Neuronal stem cell (in vitro differentiated cells): ENCODE results near the gene TTC28.

ENCODE experiments used
- DNase-seq: peaks from one replicate; pipeline ENCODE4 v3.0.0-alpha.2; 2013; ENCODE audit warnings: low spot score
- H2AFZ ChIP-seq: one replicate; pipeline ENCODE4 v1.6.1; 2013; ENCODE audit warnings: mild to moderate bottlenecking, low read length, inconsistent platforms
- H2AK5ac ChIP-seq: 2 replicates; pipeline ENCODE4 v1.6.1; 2013; ENCODE audit warnings: low read depth, mild to moderate bottlenecking, inconsistent platforms, low read length, moderate library complexity, mixed read lengths
- H2BK120ac ChIP-seq: 2 replicates; pipeline ENCODE4 v1.6.1; 2013; ENCODE audit warnings: low read depth, mild to moderate bottlenecking, inconsistent platforms, low read length, moderate library complexity, mixed read lengths
- H2BK12ac ChIP-seq: one replicate; pipeline ENCODE4 v1.6.1; 2013; ENCODE audit warnings: low read length, inconsistent platforms
- H2BK15ac ChIP-seq: 2 replicates; pipeline ENCODE4 v1.6.1; 2013; ENCODE audit warnings: mild to moderate bottlenecking, low read length, inconsistent platforms, mixed read lengths
- H2BK5ac ChIP-seq: one replicate; pipeline ENCODE4 v1.6.1; 2013; ENCODE audit warnings: inconsistent platforms, mild to moderate bottlenecking, low read length, moderate library complexity
- H3K14ac ChIP-seq: one replicate; pipeline ENCODE4 v1.6.1; 2013; ENCODE audit warnings: low read length, inconsistent platforms
- H3K18ac ChIP-seq: 2 replicates; pipeline ENCODE4 v1.6.1; 2013; ENCODE audit warnings: low read length, inconsistent platforms
- H3K23ac ChIP-seq: 2 replicates; pipeline ENCODE4 v1.6.1; 2013; ENCODE audit warnings: low read depth, mild to moderate bottlenecking, mixed read lengths, low read length, inconsistent platforms; ENCODE audit not compliant: poor library complexity
- H3K27ac ChIP-seq: replicated peaks from 3 replicates; pipeline ENCODE4 v1.5.1; 2013; ENCODE audit warnings: low read length, inconsistent platforms
- H3K27me3 ChIP-seq, 3 experiments: 2 replicates each; pipeline ENCODE4 v1.6.1; 2013; ENCODE audit warnings: low read length in 3 of 3, mild to moderate bottlenecking in 2 of 3, inconsistent platforms in 1 of 3, low read depth in 1 of 3, mixed read lengths in 1 of 3, moderate library complexity in 1 of 3; ENCODE audit not compliant: control insufficient read depth in 3 of 3, insufficient read depth in 3 of 3
- H3K36me3 ChIP-seq, 2 donors: replicated peaks in 1 of 2; 2 replicates each; pipeline ENCODE4 v1.6.1; 2013; ENCODE audit warnings: low read length in 2 of 2; ENCODE audit not compliant: control insufficient read depth in 2 of 2, insufficient read depth in 2 of 2
- H3K4ac ChIP-seq: 2 replicates; pipeline ENCODE4 v1.6.1; 2013; ENCODE audit warnings: inconsistent platforms, mild to moderate bottlenecking, low read length, moderate library complexity
- H3K4me1 ChIP-seq, 2 donors: 1 replicate in 1 of 2; 2 replicates in 1 of 2; pipeline ENCODE4 v1.6.1; 2013; ENCODE audit warnings: low read length in 2 of 2, low read depth in 1 of 2; ENCODE audit not compliant: control insufficient read depth in 2 of 2, insufficient read depth in 1 of 2
- H3K4me2 ChIP-seq: one replicate; pipeline ENCODE4 v1.6.1; 2013; ENCODE audit warnings: mild to moderate bottlenecking, low read length, inconsistent platforms; ENCODE audit not compliant: insufficient read depth, poor library complexity, severe bottlenecking
- H3K4me3 ChIP-seq, 2 donors: 2 replicates each; pipeline ENCODE4 v1.5.1; 2013; ENCODE audit warnings: low read length in 2 of 2, mild to moderate bottlenecking in 2 of 2, inconsistent platforms in 1 of 2, moderate library complexity in 1 of 2
- H3K79me1 ChIP-seq: one replicate; pipeline ENCODE4 v1.6.1; 2013; ENCODE audit warnings: low read depth, mild to moderate bottlenecking, inconsistent platforms, low read length, moderate library complexity
- H3K9ac ChIP-seq: one replicate; pipeline ENCODE4 v1.6.1; 2013; ENCODE audit warnings: mild to moderate bottlenecking, low read depth, low read length, inconsistent platforms; ENCODE audit not compliant: poor library complexity
- H3K9me3 ChIP-seq, 2 donors: replicated peaks in 1 of 2; 2 replicates each; pipeline versions ENCODE3 to v1.6.1; 2013; ENCODE audit warnings: low read length in 2 of 2, mild to moderate bottlenecking in 2 of 2, inconsistent platforms in 1 of 2, low read depth in 1 of 2, mixed read lengths in 1 of 2, moderate library complexity in 1 of 2; ENCODE audit not compliant: control insufficient read depth in 2 of 2, insufficient read depth in 1 of 2
- H4K8ac ChIP-seq: one replicate; pipeline ENCODE4 v1.6.1; 2013; ENCODE audit warnings: low read depth, mild to moderate bottlenecking, inconsistent platforms, low read length, moderate library complexity
- H4K91ac ChIP-seq: one replicate; pipeline ENCODE4 v1.6.1; 2013; ENCODE audit warnings: low read length, low read depth, mild to moderate bottlenecking, inconsistent platforms; ENCODE audit not compliant: poor library complexity
- WGBS, 2 donors: extraction: QIAGEN DNeasy Blood & Tissue Kit; methylation state at CpG; one replicate each; pipeline ENCODE4 v1.1.7; 2013; ENCODE audit warnings: missing lambda C conversion rate in 2 of 2, mixed read lengths in 1 of 2; ENCODE audit not compliant: insufficient read length in 2 of 2, insufficient replicate concordance in 1 of 2; ENCODE audit errors: extremely low coverage in 2 of 2; 5-methylcytosine and 5-hydroxymethylcytosine counted together

The TTC28 gene

GRCh38 chr22:28205926-28206325 lies 473.7 kb downstream of the TTC28 start:
- WGBS, 2 donors = no CpG with 5 or more reads among the region's 1 CpG
- Histone ChIP-seq H3K23ac (no peak overlapping the region), H3K27me3 (no peaks in the 10 kb centered on the region), H3K9me3 (peaks cover 0 to 1% of the 10 kb centered on the region in 2 donors), H4K8ac (no peak overlapping the region), H2AK5ac (no peak overlapping the region), H3K4ac (no peak overlapping the region), H2BK120ac (no peak overlapping the region), H3K14ac (no peak overlapping the region), H3K18ac (no peak overlapping the region), H3K79me1 (peaks cover 1% of the 10 kb centered on the region), H3K36me3 (no peaks in the 10 kb centered on the region), H4K91ac (no peak overlapping the region), H2BK5ac (no peak overlapping the region), H2BK15ac (no peak overlapping the region), H3K27ac (no peak overlapping the region), H3K4me1 (peaks cover 0 to 8% of the 10 kb centered on the region in 2 donors), H3K4me3 (no peak overlapping the region), H3K9ac (no peak overlapping the region), H3K4me2 (no peak overlapping the region), H2AFZ (no peak overlapping the region), H2BK12ac (no peak overlapping the region)
- DNase-seq = no peak

GRCh38 chr22:28204382-28204781 lies 475.3 kb downstream of the TTC28 start:
- Histone ChIP-seq H3K4ac (no peak overlapping the region), H2AK5ac (no peak overlapping the region), H4K91ac (no peak overlapping the region), H2BK120ac (no peak overlapping the region), H3K23ac (no peak overlapping the region), H2AFZ (no peak overlapping the region), H4K8ac (no peak overlapping the region), H3K4me3 (no peak overlapping the region), H3K27me3 (no peaks in the 10 kb centered on the region), H3K14ac (no peak overlapping the region), H3K9ac (no peak overlapping the region), H3K27ac (no peak overlapping the region), H2BK15ac (no peak overlapping the region), H3K9me3 (no peaks in the 10 kb centered on the region), H2BK5ac (no peak overlapping the region), H3K4me2 (no peak overlapping the region), H2BK12ac (no peak overlapping the region), H3K79me1 (no peaks in the 10 kb centered on the region), H3K36me3 (no peaks in the 10 kb centered on the region), H3K4me1 (peaks cover 0 to 5% of the 10 kb centered on the region in 2 donors), H3K18ac (no peak overlapping the region)
- DNase-seq = no peak
- WGBS, 2 donors = no CpG with 5 or more reads among the region's 1 CpG

- H3K27me3 ChIP-seq = no peaks in the 10 kb centered on the region
- H3K9ac ChIP-seq = no peak overlapping the region
- no peak overlapping the region for H3K4me2 ChIP-seq
- H2BK5ac ChIP-seq = no peak overlapping the region
- H2BK12ac ChIP-seq = no peak overlapping the region
- no peak overlapping the region for H4K91ac ChIP-seq
- H3K36me3 ChIP-seq = no peaks in the 10 kb centered on the region
- H2AFZ ChIP-seq = no peak overlapping the region
- no peak overlapping the region for H3K4ac ChIP-seq
- H3K18ac ChIP-seq = no peak overlapping the region
- H2BK120ac ChIP-seq = no peak overlapping the region
- no peaks in the 10 kb centered on the region for H3K79me1 ChIP-seq
- no peak overlapping the region for H3K27ac ChIP-seq
- no peak overlapping the region for H3K23ac ChIP-seq
- H4K8ac ChIP-seq = no peak overlapping the region
- H3K4me1 ChIP-seq = peaks cover 0 to 2% of the 10 kb centered on the region in 2 donors
- no CpG with 5 or more reads among the region's 1 CpG for WGBS, 2 donors
- DNase-seq = no peak
- no peak overlapping the region for H2BK15ac ChIP-seq
- H3K14ac ChIP-seq = no peak overlapping the region
- H2AK5ac ChIP-seq = no peak overlapping the region
- H3K4me3 ChIP-seq = no peak overlapping the region
- H3K9me3 ChIP-seq = no peaks in the 10 kb centered on the region
These were observed 476.4 kb downstream of the TTC28 start for GRCh38 chr22:28203286-28203685.

GRCh38 chr22:28198692-28199091 lies 480.9 kb downstream of the TTC28 start:
- Histone ChIP-seq H3K27ac (no peak overlapping the region), H3K4ac (no peak overlapping the region), H3K27me3 (no peaks in the 10 kb centered on the region), H2AFZ (no peak overlapping the region), H2BK5ac (no peak overlapping the region), H4K91ac (no peak overlapping the region), H3K4me2 (no peak overlapping the region), H3K79me1 (no peaks in the 10 kb centered on the region), H2BK12ac (no peak overlapping the region), H3K9me3 (no peaks in the 10 kb centered on the region), H3K23ac (no peak overlapping the region), H2AK5ac (no peak overlapping the region), H2BK15ac (no peak overlapping the region), H3K9ac (no peak overlapping the region), H3K4me1 (no peaks in the 10 kb centered on the region), H2BK120ac (no peak overlapping the region), H3K4me3 (no peak overlapping the region), H4K8ac (no peak overlapping the region), H3K36me3 (no peaks in the 10 kb centered on the region), H3K14ac (no peak overlapping the region), H3K18ac (no peak overlapping the region)
- no CpG with 5 or more reads among the region's 2 CpGs for WGBS, 2 donors
- no peak for DNase-seq
